Measurements from ENCODE around the gene CHST3.

CHST3 gene

DNA sequence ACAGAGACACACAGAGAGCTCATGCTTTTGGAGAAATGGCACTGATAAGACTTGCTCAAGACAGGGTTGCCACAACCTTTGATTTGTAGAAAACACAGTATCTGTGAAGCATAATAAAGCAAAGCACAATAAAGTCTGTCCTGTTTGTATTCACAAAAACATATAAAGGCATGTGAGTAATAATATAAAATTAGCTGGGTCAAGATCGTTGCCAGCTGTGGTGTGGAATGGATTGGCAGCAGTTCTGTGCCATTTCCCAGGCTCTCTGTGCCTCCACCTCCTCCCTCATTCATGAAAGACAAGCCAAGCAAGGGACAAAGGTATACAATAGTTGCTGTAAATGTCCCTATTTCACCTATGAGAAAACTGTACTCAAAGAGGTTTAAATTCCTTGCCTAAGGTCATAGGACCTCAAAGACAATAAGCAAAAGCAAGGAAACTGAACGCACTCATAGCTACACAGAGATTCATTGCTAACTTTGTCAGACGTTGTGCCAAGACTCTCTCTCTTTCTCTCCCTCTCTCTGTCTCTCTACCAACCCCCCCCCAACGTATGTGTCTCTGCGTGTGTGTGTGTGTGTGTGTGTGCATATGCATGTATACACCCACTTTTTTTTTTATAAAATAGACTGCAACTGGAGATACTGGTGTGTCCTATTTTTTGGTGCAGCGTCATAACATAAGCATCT is 31.8 kb downstream of the CHST3 start:
- no peak for DNase-seq

DNA sequence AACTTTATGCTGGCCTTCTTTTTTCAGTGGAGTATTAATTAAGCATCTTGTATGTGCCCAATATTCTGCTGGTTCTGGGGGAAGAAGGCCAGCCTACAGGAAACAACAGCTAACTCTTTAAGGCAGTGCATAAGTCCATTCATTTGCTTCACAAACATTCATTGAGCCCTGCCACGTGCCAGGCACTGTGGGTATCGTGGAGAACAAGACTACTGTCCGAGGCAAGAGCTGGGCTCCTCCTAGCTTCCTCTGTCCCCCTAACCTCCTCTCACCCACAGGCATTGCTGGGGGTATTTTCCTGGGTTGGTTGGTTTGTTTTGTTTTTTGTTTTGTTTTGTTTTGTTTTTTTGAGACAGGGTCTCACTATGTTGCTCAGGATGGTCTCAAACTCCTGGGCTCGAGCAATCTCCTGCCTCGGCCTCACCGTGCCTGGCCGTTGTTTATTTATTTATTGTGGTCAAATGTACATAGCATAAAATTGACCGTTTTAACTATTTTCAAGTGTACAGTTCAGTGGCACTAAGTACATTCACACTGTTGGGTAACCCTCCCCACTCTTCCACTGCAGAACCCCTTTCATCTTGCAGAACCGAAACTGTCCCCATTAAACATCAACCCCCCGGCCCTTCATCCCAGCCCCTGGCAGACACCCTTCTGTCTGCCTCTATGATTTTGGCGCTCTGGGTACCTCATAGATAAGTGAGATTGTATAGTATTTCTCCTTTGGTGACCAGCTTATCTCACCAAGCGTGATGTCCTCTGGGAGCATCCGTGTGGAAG is 32.6 kb downstream of the CHST3 start:
- no peak for DNase-seq

DNA sequence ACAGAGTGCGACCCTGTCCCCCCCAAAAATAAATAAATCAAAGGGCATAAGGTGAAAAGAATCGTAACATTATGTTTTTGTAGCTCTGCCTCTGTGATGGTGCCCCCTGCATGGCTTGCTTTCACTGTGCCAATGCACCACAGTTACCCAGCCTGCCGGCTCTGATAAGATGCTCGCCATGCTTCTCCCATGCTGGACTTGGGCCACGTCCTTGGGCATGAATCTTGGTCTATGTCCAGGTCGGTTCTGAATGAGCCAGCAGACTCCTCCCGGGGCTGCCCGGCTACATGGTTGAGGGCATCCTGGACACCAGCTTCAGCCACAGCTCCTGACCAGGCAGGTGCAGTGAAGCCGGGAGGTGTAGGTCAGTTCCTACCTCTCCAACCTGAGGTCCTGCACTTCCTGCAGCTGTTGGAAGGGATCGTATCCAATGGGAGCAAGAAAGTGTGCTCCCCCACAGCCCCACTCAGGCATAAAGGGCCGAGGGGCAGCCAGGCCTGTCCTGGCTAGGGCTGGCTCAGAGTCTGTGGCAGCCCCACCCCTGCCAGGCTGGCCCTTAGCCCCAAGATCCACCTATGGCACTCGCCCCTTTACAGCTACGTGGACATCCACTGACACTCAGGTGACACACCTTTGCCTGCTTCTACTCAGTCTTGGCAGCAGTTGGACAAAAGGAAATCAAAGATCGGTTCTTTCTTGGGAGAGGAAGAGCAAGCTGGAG is 34.1 kb downstream of the CHST3 start:
- DNase-seq = no peak

DNA sequence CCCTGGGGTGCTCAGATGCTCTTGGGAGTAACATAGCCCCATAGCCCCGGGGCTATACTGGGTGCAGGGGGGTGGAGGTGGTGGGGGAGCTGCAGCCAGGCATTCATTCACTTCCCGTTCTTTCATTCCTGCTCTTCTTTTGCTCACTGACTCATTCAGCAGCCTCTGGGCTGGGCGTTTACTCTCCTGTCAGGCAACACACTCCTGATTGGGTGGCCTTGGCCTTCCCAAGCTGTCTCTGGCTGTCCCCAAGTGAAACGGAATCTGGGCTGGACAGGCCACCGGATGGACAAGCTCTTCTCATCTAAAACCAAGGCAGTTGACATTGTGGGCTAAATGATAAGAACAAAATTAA is 34.6 kb downstream of the CHST3 start:
- DNase-seq = no peak

DNA sequence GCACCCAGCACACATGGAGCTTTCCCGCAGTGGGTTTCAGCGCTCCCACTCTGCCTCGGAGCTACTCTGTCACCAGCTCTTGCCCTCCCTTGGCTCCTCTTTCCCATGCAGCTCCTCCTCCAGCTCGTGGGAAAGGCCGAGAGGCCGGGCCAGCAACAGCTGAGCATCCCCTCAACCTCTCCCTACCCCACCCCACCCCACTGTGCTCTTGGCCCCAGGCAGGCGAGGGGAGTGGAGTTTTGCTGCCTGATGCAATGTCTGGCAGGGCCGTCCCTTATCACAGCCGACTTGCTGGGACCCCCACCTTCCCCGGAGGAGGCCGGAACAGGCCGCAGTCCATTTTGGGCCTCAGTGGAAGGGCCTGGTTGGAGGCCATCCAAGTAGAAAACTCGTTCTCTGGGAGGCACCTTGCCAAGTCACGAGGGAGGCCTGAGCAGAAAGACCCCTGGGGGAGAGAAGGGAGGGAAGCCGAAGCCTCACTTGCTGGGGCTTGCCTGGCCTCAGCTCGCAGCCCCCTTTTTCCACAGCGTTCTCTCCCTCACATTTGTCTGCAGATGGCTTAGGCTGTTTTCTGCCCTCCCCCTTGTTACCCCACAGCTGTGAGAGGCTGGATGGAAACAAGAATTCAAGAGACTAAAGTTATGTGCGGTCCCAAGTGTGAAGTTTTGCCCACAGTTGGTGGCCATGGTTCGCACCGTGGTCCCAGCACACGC is 35.3 kb downstream of the CHST3 start:
- peak; percentile 57 for DNase-seq

DNA sequence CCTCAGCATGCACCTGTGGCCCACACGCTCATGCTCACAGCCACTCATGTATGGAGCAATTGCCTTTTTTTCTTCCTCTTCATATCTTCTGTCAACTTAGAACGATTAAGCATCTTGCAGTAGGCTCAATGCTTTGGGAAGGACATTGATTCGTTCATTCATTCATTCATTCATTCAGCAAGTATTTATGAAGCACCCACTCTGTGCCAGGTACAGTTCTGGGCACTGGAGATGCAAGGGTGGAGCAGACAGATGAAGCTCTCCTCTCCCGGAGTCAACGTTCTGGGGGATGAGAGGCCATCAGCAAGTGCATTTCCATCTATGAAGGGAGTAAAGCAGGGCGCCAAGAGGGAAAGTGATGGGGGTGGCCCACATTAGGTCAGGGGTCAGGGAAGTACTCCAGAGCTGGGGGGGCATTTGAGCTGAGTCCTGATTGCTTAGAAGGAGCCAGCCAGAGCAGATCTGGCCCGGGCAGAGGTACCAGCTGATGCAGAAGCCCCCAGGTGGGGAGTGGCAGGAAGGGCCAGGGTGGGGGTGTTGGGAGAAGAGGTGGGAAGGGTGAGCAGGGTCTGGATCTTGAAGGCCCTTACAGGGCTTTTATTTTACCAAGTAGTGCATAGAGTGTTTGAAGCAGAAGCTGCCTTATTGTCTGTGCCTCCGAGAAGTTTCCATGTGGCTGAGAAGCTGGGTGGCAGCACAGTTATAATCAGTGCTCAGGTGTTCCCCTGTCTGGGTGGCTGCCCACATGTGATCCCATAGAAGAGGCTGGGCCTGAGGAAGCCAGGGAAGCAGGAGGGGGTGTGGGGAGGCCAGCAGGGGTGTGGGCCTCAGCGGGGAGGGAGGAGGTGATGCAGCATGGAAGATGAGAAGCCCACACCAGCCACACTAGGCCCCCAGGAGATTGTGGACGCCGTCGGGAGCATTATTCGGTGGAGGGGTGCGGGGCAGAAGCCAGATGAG is 36.2 kb downstream of the CHST3 start:
- DNase-seq = peak; percentile 65

DNA sequence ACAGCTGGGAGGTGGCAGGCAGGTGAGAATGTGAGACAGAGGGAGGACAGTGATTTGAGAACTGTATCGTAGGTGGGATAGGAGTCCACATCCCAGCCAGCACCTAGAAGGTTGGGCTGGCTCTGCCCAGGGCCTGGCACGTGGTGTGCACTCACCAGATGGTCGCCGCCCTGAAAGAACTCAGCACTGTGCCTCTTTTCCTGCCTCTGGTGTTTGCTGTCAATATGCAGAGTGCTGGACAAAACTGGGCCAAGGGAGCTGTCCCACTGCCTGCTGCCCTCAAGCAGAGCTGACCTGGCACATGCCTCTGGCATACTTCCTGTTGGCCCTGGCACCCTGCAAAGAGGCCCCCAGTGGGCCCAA is 36.8 kb downstream of the CHST3 start:
- DNase-seq = peak; percentile 65

DNA sequence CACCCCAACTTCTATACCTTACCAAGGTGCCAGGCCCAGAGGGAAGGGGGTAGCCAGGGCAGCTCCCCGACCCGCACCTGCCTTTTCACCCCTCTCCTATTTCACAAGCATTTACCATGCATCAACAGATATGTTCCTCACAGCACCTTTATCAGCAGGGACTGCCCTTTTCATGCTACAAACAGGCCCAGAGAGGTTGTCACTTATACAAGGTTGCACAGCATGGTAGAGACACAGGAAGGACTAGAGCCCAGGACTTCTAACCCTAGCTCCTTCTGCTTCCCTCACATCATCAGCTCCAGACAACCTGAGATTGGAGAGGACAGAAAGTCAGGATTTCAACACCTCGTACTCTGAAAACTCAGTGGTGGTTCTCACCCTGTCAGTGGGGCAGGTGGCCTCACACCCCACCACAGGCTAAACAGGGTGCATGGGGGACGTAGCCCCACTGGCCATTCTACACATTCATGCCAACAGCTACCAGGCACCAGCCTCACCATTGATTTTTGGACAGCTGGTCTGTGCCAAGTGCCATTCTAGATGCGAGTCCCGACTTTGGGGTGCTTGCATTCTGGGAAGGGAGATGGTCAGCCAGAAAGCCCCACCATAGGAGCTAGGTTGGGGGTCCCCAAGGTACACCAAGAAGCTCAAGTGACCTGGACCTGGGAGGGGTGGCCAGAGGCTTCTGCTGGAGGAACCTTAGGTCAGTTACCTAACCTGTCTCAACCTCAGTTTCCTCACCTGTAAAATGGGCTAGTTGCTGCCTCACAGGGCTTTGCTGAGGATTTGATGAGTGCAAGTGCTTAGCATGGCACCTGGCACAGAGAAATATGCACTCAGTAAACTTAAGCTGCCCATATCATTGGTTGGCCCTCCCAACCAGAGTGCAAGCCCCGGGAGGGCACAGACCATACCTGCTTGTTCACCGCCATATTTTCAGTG is 38.4 kb downstream of the CHST3 start:
- DNase-seq = no peak

DNA sequence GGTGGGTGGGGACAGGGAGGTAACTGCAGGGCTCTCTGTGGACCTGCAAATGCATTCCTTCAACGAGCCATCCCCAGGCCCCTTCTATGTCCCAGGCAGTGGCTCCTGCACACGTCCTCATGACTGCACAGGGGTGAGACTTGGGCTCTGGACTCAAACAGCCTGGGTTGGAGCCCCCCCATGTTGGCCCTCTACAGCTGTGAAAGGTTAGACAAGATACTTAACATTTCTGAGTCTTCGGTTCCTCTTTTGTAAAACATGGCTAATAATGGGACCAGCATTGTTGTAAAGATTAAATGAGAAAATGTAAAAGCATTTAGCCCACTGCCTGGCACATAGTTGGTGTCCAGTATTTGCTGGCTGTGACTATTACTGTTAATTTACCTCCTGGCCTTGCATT is 41.8 kb downstream of the CHST3 start:
- no peak for DNase-seq

DNA sequence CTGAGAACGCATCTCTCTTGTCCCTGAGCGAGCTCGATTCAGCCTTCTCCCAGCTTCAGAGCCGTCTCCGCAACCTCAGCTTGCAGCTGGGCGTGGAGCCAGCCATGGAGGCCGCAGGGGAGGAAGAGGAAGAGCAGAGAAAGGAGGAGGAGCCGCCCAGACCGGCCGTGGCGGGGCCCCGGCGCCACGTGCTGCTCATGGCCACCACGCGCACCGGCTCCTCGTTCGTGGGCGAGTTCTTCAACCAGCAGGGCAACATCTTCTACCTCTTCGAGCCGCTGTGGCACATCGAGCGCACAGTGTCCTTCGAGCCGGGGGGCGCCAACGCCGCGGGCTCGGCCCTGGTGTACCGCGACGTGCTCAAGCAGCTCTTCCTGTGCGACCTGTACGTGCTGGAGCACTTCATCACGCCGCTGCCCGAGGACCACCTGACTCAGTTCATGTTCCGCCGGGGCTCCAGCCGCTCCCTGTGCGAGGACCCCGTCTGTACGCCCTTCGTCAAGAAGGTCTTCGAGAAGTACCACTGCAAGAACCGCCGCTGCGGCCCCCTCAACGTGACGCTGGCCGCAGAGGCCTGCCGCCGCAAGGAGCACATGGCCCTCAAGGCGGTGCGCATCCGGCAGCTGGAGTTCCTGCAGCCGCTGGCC is 43.2 kb downstream of the CHST3 start:
- no peak for DNase-seq

DNA sequence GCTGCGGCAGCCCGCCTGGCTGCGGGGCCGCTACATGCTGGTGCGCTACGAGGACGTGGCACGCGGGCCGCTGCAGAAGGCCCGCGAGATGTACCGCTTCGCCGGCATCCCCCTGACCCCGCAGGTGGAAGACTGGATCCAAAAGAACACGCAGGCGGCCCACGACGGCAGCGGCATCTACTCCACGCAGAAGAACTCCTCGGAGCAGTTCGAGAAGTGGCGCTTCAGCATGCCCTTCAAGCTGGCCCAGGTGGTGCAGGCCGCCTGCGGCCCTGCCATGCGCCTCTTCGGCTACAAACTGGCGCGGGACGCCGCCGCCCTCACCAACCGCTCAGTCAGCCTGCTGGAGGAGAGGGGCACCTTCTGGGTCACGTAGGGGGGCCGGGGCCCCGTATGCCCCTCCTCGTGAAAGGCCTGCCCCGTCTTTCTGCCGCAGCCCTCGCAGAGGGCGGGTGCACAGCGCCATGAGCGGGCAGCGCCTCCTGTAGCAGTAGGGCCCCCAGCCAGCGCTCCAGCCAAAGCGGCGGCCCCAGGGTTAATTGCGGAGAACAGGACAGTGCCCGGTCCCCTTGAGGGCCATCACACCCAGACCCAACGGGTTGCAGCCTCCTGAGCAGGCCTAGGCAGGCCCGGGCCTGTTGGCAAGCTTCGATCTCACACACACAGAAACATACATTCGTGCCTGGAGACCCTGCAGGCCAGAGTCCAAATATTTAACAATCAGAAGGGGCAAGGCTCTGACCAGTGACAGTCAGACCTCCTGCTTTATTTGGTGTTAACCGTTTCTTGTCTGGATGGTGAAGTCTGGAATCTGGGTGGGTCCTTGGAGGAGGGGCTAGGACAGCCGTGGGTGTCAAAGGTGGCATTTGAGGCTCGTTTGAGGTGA is 44.1 kb downstream of the CHST3 start:
- DNase-seq = no peak

DNA sequence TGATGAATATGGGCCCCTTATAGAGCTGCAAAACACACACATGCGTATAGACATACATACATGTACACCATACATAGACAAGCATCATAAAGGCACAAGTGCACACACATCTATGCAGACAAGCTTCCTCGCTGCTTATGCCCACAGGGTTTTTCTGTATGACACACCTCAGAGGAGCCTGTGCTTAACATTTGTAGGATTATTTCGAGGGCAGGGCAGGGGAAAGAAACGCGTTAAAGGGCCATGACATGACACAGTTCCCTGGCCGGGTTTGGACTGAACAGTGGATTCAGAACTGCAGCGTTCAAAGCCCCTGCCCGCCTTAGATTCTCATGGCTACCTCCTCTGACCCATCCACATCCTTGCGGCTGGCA is 44.8 kb downstream of the CHST3 start:
- DNase-seq = no peak

DNA sequence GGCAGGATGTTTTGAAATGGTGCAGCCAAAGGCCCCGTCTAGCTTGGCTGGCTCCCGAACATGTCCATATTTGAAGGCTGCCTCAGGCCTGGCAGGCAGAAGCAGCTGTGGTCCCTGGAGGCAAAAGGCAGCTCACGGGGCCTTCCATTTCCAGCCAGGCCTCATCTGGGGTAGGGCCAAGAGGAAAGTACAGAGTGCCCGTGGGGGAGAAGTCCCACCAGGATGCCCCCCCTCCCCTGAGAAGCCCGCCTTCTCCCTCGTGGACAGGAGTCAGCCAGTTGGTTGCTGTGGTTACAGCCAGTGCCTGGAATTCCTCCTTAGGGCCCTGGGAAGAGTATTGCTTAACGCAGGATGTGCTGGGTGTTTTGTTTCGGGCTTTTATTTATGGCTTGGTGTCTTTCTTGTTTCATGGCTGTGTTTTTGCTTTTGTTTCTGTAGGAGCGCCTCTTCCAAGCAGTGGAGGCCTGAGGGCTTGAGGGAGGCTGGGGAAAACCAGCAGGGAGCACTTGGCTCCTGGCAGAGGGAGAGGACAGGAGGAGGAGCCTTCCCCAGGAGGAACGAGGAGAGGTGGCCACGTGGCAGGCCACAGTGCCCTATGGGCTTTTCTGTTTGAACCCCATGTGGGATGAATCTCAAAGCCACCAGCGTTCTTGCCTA is 45.4 kb downstream of the CHST3 start:
- DNase-seq = no peak

DNA sequence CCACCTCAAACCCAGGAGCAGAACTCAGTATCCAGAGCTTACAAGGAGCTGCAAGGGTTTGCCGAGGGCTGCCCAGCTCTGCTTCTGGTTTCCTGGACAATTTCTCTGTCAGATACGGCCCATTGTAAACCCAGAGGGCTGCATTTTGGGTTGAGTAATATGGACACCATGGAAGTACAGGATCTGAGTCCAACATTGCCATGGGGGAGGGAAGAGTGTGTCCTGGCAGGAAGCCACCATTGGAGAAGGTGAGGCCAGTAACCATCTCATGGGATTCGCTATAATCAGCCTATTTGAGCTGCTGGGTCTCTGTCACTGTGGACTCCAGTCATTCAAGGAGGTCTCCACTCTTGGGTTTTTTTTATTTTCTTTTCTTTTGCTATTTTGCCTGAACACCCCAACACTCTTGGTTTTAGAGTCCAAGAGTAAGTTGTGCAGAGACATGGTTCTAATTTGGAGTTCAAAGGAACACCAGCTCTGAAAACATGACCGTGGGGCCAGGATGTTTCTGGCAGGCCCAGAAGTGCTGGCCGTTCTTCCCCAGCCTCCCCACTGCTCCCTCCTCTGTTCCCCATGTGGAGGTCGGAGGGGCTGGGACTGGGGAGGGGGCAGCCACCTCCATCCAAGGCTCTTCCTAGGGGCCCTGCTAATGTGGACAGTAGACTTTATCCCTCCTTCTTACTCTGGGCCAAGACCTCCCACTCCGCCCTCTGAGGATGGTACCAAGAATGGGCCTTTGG is 46.2 kb downstream of the CHST3 start:
- DNase-seq = no peak

DNA sequence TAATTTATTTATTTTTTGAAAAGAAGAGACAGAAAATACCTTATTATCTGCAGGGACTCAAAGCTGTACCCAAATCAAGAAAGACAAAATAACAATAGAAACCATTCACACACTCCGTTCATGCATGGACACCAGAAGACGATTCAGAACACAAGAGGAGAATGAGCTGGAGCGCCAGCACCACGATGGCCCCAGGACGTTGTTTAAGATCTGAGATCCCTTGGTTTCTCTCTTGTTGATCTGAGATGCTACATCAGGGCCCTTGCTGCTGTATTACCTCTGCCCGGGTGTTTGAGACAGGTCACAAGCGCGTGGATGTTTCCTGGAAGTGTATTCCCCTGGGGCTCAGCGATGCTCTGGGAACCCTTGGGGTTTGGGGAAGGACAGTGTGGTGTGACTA is 46.8 kb downstream of the CHST3 start:
- DNase-seq = no peak

DNA sequence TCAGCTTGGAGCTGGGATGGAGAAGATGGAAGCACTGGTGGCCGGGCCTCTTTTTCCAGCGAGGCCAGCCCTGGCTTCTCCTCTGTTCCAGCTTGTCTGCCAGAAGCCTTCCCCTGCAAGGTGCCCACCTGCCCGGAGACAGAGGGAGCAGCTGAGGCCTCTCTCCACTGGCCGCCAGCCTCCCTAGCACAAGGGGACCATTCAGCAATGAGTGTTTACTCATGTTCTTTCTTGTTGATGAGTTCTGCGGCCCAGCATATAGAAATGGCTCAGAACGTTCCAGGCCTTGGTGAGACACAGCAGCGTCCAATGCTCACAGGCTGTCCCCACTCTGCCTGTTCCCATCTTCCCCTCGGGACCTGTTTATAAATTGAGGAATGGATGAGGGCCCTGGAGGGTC is 47.3 kb downstream of the CHST3 start:
- DNase-seq = no peak

DNA sequence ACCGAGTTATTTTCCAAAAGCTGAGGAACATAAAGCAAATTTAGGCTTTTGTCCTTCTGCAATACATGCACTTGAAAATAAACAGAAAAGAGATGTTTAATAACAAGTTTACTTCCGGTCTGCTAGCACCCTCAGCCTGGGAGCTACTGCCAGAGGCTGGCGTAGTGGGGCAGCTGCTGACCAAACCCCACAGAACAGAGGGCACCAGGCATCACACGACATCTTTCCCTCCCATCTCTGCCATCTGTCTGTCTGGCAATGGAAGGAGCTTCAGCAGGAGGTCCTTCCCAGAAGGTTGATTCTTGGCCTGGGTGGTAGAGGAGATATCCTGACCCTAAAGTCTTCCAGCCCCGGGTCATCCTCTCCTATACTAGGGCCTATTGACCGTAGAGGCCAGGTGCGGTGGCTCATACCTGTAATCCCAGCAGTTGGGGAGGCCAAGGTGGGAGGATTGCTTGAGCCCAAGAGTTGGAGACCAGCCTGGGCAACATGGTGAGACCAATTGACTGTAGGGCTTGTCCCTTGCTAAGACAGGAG is 47.8 kb downstream of the CHST3 start:
- DNase-seq = no peak

DNA sequence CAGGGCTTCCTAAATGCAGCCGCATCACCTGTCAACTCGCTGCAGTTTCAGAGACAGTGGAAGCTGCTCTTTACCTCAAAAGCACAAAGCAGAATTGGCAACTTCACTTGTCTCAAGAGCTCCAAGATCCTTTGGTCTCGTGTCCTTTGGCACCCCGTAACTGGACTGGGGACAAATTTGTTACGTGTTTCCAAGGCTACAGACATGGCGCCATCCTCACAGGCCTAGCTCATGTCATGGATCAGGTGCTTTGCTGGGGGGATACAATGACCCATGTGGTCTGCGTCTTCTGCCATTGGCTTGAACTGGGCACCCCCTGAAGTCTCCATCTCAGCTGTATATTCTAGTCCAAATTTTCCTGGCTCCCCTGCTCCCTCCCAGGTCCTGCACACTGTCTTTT is 48.6 kb downstream of the CHST3 start:
- DNase-seq = no peak

All from DMS 273 treated with DMSO at 0.1 percent for 48 hours (cell line).